CD14-positive monocyte (primary cell): Measurements from ENCODE around the gene ZBBX. TPM values are rescaled to one million over a fixed set of nuclear protein-coding genes. Genes with fewer than 3 reads are reported as not detected.

ENCODE experiments used
- DNase-seq, 3 donors: peaks; one replicate each; pipeline ENCODE4 v3.0.0-alpha.2; 2011 to 2022
- H2AFZ ChIP-seq: 2 replicates; pipeline ENCODE4 v1.6.0; 2012; ENCODE audit warnings: mild to moderate bottlenecking, low read depth, low read length, inconsistent platforms; ENCODE audit not compliant: insufficient read depth, poor library complexity, severe bottlenecking
- H3K27ac ChIP-seq, 2 donors: 1 replicate in 1 of 2; 2 replicates in 1 of 2; pipeline ENCODE4 v1.5.1; 2012 to 2013; ENCODE audit warnings: low read length in 2 of 2, control low read depth in 1 of 2, inconsistent platforms in 1 of 2, low read depth in 1 of 2, mild to moderate bottlenecking in 1 of 2
- H3K27me3 ChIP-seq, 2 donors: one replicate each; pipeline versions ENCODE4 v1.6.0 to v1.6.1; 2011 to 2013; ENCODE audit warnings: low read length in 2 of 2; ENCODE audit not compliant: control insufficient read depth in 2 of 2, insufficient read depth in 2 of 2
- H3K36me3 ChIP-seq, 2 donors: replicated peaks in 1 of 2; 1 replicate in 1 of 2; 2 replicates in 1 of 2; pipeline versions ENCODE4 v1.5.1 to v1.6.1; 2012 to 2013; ENCODE audit warnings: low read length in 2 of 2, control low read depth in 1 of 2, inconsistent platforms in 1 of 2, mild to moderate bottlenecking in 1 of 2; ENCODE audit not compliant: insufficient read depth in 2 of 2, control insufficient read depth in 1 of 2
- H3K4me1 ChIP-seq, 2 donors: 1 replicate in 1 of 2; 2 replicates in 1 of 2; pipeline versions ENCODE4 v1.5.1 to v1.6.1; 2012 to 2013; ENCODE audit warnings: low read length in 2 of 2, control low read depth in 1 of 2, inconsistent platforms in 1 of 2, mild to moderate bottlenecking in 1 of 2, moderate library complexity in 1 of 2; ENCODE audit not compliant: insufficient read depth in 2 of 2, control insufficient read depth in 1 of 2
- H3K4me2 ChIP-seq: replicated peaks from 2 replicates; pipeline ENCODE3; 2012; ENCODE audit warnings: low read length, moderate library complexity, mild to moderate bottlenecking; ENCODE audit not compliant: poor library complexity, severe bottlenecking; ENCODE audit errors: extremely low read depth
- H3K4me3 ChIP-seq, 3 experiments: fragments of 200-600 bp in 1 of 3; sonication (generic) in 1 of 3; replicated peaks in 1 of 3; 1 replicate in 2 of 3; 2 replicates in 1 of 3; pipeline ENCODE4 v1.5.1; 2011 to 2013; ENCODE audit warnings: low read length in 3 of 3, mild to moderate bottlenecking in 3 of 3, control low read depth in 2 of 3, low read depth in 2 of 3, inconsistent platforms in 1 of 3, moderate library complexity in 1 of 3
- H3K79me2 ChIP-seq: 2 replicates; pipeline ENCODE4 v1.6.0; 2012; ENCODE audit warnings: mild to moderate bottlenecking, control low read depth, inconsistent platforms, low read length, moderate library complexity; ENCODE audit not compliant: insufficient read depth
- H3K9ac ChIP-seq: 2 replicates; pipeline ENCODE4 v1.6.0; 2017; ENCODE audit warnings: low read length, mild to moderate bottlenecking; ENCODE audit not compliant: insufficient read depth, poor library complexity, severe bottlenecking
- H3K9me3 ChIP-seq, 2 donors: replicated peaks in 1 of 2; 1 replicate in 1 of 2; 2 replicates in 1 of 2; pipeline versions ENCODE4 v1.5.1 to v1.6.1; 2012 to 2013; ENCODE audit warnings: low read length in 2 of 2, control low read depth in 1 of 2; ENCODE audit not compliant: control insufficient read depth in 1 of 2, insufficient read depth in 1 of 2
- H4K20me1 ChIP-seq: 2 replicates; pipeline ENCODE4 v1.6.0; 2012; ENCODE audit warnings: mild to moderate bottlenecking, low read length, control low read depth, moderate library complexity; ENCODE audit not compliant: insufficient read depth
- H3K27ac Mint-ChIP-seq, 7 donors: one replicate each; pipeline ENCODE4 v1.8.0; 2020; ENCODE audit warnings: mild to moderate bottlenecking in 7 of 7, mixed read lengths in 7 of 7, moderate library complexity in 6 of 7, inconsistent platforms in 2 of 7
- H3K27me3 Mint-ChIP-seq, 3 donors: one replicate each; pipeline ENCODE4 v1.8.0; 2021 to 2022; ENCODE audit warnings: low read depth in 3 of 3, mild to moderate bottlenecking in 3 of 3, mixed read lengths in 3 of 3, moderate library complexity in 3 of 3, inconsistent platforms in 1 of 3
- H3K36me3 Mint-ChIP-seq, 2 donors: one replicate each; pipeline ENCODE4 v1.8.0; 2020; ENCODE audit warnings: mixed read lengths in 2 of 2, inconsistent platforms in 1 of 2, mild to moderate bottlenecking in 1 of 2
- H3K4me1 Mint-ChIP-seq: one replicate; pipeline ENCODE4 v1.8.0; 2020; ENCODE audit warnings: mild to moderate bottlenecking, mixed read lengths
- H3K4me3 Mint-ChIP-seq, 2 donors: one replicate each; pipeline ENCODE4 v1.8.0; 2020; ENCODE audit warnings: mild to moderate bottlenecking in 2 of 2, mixed read lengths in 2 of 2, moderate library complexity in 1 of 2
- H3K9me3 Mint-ChIP-seq, 7 donors: one replicate each; pipeline ENCODE4 v1.8.0; 2020 to 2022; ENCODE audit warnings: mixed read lengths in 7 of 7, mild to moderate bottlenecking in 6 of 7, moderate library complexity in 6 of 7, inconsistent platforms in 2 of 7
- WGBS: methylation state at CpG from one replicate; pipeline ENCODE4 v1.1.5; 2013; ENCODE audit warnings: missing lambda C conversion rate; ENCODE audit not compliant: insufficient coverage; 5-methylcytosine and 5-hydroxymethylcytosine counted together
- intact Hi-C, 2 donors: fragments of 100-400 bp; cut with micrococcal nuclease; formaldehyde crosslinking; loops; one replicate each; pipeline versions ENCODE4 v1.15.0 to v1.15.1; 2023
- polyA plus RNA-seq, 3 donors: library from polyadenylated mRNA; depleted of rRNA in 1 of 3; unstranded in 2 of 3; stranded (reverse) in 1 of 3; fragments of 300-500 nt in 2 of 3; fragments of >200 nt in 1 of 3; fragmentation: Illumina TruSeq in 2 of 3; gene quantifications; 1 replicate in 2 of 3; 2 replicates in 1 of 3; pipeline ENCODE4 v1.2.3, GENCODE V29; 2012 to 2021
- TF ChIP-seq, protein P1 (sequence below): fragments of 200-600 bp; IDR thresholded peaks from one replicate; pipeline ENCODE4 v1.8.0; 2022; ENCODE audit warnings: antibody characterized with exemption, mild to moderate bottlenecking

ZBBX gene
- polyA plus RNA-seq, 3 donors: not detected

GRCh38 chr3:167306319-167306718, 73.8 kb downstream of the ZBBX start:
- no peak for DNase-seq
- Histone ChIP-seq H2AFZ (no peak overlapping the region), H4K20me1 (no peaks in the 10 kb centered on the region), H3K4me1 (no peaks in the 10 kb centered on the region), H3K27ac (no peak overlapping the region), H3K27me3 (no peaks in the 10 kb centered on the region), H3K9ac (no peak overlapping the region), H3K4me2 (no peak overlapping the region), H3K36me3 (no peaks in the 10 kb centered on the region), H3K4me3 (no peak overlapping the region), H3K79me2 (no peaks in the 10 kb centered on the region), H3K9me3 (no peaks in the 10 kb centered on the region)
- no CpG with 5 or more reads among the region's 1 CpG for WGBS
- H3K4me1 Mint-ChIP-seq: no peaks in the 10 kb centered on the region
- H3K27me3 Mint-ChIP-seq: no peaks in the 10 kb centered on the region
- no peaks in the 10 kb centered on the region for H3K36me3 Mint-ChIP-seq
- TF ChIP-seq, protein P1, sequence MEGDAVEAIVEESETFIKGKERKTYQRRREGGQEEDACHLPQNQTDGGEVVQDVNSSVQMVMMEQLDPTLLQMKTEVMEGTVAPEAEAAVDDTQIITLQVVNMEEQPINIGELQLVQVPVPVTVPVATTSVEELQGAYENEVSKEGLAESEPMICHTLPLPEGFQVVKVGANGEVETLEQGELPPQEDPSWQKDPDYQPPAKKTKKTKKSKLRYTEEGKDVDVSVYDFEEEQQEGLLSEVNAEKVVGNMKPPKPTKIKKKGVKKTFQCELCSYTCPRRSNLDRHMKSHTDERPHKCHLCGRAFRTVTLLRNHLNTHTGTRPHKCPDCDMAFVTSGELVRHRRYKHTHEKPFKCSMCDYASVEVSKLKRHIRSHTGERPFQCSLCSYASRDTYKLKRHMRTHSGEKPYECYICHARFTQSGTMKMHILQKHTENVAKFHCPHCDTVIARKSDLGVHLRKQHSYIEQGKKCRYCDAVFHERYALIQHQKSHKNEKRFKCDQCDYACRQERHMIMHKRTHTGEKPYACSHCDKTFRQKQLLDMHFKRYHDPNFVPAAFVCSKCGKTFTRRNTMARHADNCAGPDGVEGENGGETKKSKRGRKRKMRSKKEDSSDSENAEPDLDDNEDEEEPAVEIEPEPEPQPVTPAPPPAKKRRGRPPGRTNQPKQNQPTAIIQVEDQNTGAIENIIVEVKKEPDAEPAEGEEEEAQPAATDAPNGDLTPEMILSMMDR: no peak
- intact Hi-C loops: no loop called here
- H3K4me3 Mint-ChIP-seq: no peak overlapping the region
- H3K9me3 Mint-ChIP-seq: peaks cover 0 to 7% (median 2%) of the 10 kb centered on the region in 7 donors
- H3K27ac Mint-ChIP-seq: no peak overlapping the region

GRCh38 chr3:167305340-167305890, 74.7 kb downstream of the ZBBX start:
- Mint-ChIP-seq H3K27ac (no peak overlapping the region), H3K36me3 (no peaks in the 10 kb centered on the region), H3K4me1 (no peaks in the 10 kb centered on the region), H3K9me3 (peaks cover 0 to 7% (median 2%) of the 10 kb centered on the region in 7 donors), H3K4me3 (no peak overlapping the region), H3K27me3 (no peaks in the 10 kb centered on the region)
- H3K4me3 ChIP-seq: no peak overlapping the region
- no peak overlapping the region for H3K4me2 ChIP-seq
- no peak overlapping the region for H3K9ac ChIP-seq
- intact Hi-C loops: no loop called here
- no CpG with 5 or more reads among the region's 1 CpG for WGBS
- no peak for DNase-seq
- no peaks in the 10 kb centered on the region for H3K4me1 ChIP-seq
- no peaks in the 10 kb centered on the region for H3K27me3 ChIP-seq
- TF ChIP-seq, protein P1: no peak
- H3K79me2 ChIP-seq: no peaks in the 10 kb centered on the region
- no peak overlapping the region for H3K27ac ChIP-seq
- H3K9me3 ChIP-seq: no peaks in the 10 kb centered on the region
- H2AFZ ChIP-seq: no peak overlapping the region
- no peaks in the 10 kb centered on the region for H4K20me1 ChIP-seq
- no peaks in the 10 kb centered on the region for H3K36me3 ChIP-seq
